T1000 (cell line): Measurements from ENCODE around the gene CCM2.

Experiments
- DNase-seq: peaks from one replicate; lab custom pipeline; 2025; ENCODE audit warnings: mixed read lengths; lab: John Stamatoyannopoulos, UW

CCM2 gene

DNA sequence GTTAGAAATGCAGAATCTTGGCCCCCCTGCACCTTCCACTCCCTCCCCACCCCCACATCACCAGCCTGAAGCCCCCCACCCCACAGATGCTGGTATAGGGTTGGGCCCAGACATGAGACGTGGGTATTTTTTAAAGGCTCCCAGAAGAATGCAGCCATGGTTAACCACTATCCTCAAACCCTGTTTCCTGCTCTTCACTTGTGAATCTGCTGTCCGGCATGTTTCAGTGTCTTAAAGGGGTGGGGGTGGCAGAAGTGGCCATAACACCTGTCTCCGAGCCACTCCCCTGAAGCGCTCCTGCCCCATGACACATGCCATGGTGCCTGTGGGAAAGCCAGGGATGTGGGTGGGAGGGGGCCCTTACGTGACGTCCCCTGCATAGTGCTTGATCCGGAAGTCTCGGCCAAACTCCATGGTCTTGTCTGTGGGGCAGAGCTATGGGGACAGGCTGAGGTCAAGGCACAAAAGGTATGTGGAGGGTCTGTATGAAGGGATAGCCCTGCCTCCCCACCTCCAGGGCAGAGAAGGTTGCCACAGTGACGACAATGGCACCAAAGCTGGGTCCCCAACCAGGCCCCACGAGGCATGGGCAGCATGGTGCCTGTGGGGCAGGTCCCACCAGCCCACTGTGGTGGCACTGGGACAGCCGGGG is 30.8 kb upstream of the CCM2 start:
- DNase-seq, result no peak

DNA sequence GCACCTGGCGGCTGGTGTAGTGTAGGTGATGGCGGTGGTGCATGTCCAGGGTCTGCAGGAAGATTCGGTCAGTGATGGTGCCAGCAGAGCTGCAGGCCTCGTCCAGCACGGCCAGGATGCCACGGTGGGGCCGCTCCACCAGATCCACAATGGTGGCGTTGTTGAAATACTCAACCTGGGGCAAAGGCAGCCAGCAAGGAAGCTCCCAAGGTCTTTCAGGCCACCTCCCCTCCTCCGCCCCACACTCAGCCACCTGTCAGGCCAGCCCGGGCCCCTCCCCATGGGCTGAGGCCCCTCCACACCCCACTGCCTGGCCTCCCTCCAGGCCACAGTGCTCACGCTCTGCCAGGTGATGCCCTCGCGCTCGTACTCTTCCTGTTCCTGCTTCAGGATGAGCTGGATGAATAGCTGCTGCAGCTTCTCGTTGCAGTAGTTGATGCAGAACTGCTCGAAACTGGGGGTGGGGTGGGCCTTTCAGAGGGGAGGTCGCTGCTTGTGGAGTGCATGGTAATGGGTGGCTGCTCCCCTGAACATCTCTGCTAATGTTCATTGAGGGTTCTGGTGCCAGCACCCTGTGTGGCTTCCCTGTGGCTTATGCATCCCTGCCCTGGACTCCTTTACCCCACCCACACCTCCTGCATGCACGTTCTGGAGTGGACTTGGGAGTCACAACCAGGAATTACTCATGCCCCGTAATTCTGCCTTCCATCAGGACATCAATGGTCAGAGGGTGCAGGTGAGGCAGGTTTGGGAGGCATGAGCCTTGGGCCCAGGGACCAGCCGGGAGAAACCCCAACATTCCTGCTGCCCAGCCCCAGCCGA is 30.1 kb upstream of the CCM2 start:
- DNase-seq, result no peak

DNA sequence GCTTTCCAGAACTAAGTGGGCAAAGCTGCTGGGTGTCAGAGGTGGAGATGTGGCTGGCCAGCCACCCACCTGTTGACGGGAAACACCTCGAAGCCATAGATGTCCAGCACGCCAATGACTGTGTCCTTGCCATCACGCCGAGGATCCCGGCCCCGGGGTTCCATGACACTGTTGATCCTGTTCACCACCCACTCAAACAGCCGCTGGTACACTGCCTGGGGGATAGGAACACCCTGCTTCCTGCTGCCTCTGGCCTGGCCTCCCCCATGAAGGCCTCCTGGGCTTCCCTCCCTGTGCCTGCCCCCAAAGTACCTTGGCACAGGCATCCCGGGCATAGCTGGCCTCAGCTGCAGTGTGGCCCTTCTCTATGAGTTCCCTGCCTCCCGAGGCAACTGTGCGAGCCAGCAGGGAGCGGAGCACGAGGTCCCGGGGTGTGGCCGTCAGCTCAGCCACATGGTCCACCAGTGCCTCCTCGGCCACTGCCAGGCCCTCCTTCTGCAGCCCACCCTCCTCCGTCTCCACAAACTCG is 29.4 kb upstream of the CCM2 start:
- DNase-seq, result no peak

DNA sequence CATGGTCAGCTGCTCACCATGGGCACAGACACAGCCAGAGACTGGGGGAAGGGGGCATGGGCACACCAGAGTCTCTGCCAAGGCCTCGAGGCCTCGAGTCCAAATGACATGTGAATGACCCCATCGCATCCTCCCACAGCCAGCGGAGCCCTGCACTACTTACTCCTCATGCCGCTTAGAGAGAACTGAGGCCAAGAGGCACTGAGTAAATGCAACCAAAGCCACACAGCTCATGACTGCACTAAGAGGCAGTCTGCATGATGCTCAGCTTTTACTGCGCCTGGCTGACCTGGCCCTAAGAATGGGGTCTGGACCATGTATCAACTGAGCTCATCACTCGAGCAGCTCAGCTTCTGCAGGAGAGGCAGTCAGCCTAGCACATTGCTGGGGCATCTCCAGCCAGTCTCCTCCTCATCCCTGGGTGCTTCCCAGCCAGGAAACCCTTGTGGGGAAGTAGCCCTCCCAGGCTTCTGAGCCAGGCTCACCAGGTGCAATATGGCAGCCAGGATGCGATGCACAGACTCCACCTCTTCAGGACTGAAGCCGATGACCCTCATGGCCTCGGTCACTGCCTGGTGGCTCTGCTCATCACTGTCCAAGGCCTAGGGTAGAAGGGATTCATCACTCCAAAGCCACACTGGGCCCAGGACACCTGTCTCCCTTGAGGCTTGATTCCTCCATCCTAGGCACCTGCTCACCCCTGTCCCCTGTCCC is 28.7 kb upstream of the CCM2 start:
- DNase-seq, result no peak

DNA sequence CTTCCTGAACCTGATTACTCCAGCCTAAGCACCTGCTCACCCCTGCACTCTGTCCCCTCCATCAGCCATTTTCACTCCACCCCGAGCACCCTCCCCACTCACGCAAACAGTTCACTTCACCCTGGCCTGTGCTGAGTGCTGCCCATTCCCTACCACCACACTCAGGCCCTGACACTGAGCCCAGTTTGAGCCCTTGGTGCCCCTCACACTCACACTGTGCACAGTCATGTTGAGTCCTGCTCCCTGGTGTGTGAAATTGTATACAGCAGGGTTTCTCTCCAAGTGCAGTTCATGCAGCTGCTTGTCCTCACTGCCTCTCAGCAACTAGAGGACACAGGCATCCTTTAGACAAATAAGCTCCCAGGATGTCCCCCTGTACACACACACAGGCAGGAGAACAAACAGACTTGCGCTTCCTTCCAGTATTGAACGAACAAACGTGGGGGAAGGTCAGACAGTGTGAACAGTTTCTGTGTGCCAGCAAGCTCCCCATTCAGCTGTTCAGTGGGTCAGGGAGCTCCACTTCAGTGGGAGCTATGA is 28.0 kb upstream of the CCM2 start:
- no peak for DNase-seq

DNA sequence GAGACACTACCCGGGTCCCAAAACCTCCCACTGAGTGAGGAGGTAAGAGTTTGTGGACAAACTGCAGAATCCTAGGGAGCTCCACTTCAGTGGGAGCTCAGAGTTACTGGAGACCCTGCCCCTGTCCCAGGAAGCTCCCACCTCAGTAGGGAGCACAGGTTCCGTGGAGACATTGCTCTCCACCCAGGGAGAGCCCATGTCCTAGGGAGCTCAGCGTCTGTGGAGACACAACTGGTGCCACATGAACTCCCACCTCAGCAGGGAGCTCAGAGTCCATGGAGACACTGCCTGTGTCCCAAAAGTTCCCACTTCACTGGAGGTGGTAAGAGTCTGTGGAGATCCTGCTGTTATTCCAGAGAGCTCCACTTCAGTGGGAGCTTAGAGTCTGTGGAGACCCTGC is 27.4 kb upstream of the CCM2 start:
- no peak for DNase-seq

DNA sequence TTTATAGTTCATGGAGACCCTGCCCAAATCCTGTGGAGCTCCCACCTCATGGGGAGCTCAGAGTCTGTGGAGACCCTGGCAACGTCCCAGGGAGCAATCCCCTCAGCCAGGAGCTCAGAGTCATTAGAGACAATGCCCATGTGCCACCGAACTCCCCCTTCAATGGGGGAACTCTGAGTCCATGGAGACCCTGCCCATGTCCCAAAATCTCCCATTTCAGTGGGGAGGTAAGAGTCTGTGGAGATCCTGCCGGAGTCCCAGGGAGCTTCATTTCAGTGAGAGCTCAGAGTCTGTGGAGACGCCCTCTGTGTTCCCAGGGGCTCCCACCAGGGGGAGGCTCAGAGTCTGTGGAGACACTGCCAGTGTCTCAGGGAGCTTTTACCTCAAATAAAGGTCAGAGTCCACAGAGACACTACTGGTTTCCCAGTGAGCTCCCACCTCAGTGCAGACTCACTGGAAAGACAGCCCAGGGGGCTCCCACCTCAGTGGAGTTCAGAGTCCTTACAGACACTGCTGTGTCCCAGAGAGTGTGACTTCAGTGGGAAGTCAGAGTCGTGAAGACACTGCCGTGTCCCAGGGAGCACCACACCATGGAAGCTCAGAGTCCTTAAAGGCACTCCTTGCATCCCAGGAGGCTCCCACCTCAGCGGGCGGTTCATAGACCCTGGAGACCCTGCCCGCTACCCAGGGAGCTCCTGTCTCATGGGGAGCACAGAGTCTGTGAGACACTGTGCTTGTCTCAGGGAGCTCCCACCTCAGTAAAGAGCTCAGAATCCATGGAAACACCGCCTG is 26.2 kb upstream of the CCM2 start:
- DNase-seq, result no peak

DNA sequence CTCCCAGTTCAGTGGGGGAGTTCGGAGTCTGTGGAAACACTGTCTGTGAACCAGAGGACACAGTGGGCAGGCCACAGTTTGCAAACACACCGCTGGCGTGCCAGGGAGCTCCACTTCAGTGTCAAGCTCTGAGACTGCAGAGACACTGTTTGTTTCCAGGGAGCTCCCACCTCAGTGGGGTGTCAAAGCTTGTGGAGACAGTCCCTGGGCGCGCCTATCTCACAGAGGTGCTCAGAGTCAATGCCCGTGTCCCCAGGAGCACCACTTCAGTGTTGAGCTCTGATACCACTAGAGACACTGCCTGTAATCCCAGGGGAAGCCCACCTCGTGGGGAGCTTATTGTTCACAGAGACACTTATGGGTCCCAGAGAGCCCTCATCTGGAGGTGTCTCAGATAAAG is 25.5 kb upstream of the CCM2 start:
- no peak for DNase-seq

DNA sequence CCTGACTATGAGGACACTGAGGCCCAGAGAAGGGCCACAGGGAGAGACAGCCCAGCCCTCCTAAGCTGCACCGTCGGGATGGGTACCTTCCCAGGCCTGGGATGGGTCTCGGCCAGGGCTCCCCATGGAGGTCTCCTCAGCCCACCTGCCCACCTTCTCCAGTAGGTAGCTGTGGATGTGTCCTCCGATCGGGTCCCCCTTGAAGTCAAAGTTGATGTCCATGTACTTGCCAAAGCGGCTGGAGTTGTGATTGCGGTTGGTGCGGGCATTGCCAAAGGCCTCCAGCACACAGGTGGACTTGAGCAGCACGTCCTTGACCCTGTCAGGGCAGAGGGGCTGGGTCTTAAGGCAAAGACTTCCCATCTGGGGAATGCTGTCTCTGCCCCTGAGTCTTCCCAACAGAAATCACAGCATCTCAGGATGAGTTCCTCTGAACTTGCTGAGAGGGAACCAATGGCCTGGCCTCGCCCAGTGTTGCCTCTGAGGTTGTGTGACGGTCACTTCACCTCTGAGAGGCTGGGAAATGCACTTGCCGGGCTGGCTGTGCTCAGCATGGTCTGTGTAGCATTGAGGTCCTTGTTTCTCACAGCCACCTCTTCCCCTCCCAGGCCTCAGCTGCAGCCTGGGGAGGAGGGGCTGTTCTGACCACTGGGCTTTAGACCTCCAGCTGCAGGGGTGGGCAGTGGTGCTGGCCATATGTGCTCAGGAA is 24.5 kb upstream of the CCM2 start:
- DNase-seq, result no peak

DNA sequence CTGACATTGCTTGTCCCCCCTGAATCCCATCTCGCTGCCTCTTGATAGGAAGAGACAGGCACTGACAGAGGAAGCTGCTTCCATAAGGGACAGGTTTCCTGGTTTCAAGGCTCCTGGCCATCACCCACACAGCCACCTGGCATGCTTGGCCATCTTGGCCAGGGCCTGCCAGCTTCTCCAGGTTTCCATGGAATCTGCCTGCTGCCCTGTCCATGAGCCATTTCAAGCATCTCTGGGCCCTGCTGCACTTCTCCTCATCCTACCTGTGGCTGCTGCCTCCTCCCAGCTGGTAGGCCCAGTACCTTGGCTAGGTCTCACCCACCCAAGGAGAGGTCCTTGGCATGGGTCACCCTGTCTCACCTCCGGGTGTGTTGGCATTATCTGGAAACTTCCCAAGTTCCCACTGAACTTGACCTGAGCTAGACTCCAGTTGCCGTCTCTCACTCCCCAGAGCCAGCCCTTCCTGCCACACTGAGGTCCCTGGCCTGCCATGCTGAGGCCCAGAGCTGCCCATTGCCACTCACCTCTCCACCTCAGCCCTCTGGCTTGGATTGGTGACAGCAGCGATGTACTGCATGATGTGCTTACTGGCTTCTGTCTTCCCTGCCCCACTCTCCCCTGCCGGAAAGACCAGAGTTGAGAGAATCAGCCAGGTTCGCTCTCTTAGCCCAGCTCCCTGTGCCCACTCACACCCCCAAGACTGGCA is 23.8 kb upstream of the CCM2 start:
- DNase-seq, result no peak

DNA sequence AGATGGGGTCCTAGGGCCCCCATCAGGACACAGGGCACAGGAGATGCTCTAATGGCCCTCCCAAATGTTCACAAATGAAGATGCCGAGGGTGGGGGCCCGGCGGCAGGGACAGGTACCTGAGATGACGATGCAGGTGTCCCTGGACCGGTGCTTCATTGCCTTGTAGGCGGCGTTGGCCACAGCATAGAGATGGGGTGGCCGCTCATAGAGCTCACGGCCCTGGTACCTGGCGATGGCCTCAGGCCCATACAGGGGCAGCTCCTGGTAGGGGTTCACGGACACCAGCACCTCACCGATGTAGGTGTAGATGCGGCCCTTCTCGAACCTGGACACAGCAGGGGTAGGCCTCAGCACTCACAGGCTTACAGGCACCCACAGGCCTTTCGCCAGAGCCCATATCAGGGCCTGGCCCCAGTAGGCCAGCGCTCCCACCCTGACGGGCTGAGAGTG is 23.2 kb upstream of the CCM2 start:
- DNase-seq, result no peak

DNA sequence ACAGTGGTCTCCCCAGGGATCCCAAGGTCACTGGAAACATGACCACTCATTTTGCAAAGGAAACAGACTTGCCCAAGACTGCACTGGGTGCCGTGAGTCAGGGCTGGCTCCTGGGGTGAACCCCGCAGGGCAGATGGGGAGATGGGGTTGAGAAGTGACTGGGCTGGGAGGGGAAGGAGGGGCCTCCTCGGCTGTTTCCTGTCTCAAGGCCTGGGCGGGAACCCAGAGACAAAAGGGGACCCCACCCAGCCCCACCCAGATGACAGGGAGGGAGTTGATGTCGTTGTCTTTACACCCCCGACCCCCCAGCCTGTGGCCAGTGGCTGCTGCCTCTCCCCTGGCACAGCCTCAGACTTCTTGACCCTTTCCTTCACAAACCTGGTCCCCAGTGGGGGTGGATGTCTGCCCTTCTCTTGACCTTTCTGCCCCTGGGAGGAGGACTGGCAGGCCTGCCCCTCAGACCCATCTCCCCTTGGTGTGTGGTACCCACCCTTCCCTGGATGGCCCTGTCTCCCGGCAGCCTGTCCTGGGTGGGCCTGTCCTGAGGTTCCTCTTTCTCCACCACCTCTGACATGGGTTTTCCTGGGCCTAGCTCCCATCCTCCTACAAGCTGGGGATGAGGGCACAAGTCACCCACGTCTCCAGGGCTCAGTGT is 22.6 kb upstream of the CCM2 start:
- DNase-seq, result no peak

DNA sequence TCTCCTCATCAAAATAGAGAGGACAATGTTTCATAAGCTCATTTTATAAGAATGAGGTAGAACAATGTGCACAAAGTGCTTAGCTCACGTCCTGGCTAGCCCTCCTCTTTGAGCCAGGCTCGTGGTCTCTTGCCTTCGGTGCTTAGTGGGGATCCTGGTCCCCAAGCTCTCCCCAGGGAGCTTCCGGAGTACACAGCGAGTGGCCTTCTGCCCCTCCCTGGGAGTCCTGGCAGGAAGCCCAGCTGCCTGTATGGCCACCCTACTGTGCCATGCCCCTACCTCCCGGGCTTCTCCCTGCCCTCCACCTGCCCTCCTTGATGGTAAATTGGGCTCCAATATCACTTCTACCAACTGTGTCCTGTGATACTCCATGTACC is 22.1 kb upstream of the CCM2 start:
- no peak for DNase-seq

DNA sequence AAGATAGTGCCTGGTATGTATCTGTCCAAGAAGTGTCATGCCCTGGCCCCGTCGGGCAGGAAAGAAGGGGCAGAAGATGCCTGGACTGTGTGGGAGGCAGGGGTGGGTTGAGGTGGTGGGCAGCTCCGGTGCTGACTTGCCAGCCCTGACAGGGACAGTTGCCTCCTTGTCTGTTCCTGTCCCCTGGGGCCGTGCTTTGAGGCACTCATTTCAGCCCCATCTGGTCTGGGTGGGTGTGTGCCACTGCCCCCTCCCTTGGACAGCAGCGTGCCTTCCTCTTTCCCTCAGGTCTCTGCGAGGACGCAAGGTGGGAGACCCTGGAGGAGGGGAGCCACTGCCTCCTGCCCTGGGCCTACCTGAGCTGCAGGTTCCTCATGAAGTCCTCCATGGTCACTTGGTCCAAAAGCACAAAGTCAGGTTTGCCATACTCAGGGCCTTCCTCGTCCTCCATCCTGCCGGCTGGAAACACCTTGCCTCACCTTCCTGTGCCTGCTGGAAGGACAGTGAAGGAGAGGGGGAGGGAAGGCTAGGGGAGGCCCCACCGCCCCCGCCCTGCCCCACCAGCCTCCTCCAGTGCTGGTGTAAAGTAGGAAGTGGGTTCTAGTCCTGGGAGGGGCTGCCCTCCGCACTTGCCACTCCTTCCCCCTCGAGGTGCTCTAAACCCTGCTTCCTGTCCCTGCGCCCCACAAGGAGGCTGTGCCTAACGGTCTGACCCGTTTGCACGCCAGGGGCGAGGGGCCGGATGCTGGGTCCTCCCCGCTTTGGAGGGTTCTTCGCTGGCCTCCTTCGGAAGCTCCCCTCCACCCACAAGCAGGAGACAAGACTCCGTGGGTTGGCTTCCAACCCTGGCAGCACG is 21.3 kb upstream of the CCM2 start, which contains the start of gene MYO1G:
Gene MYO1G (minus strand): TSS at position 505 of the 856 bp plus-strand sequence. CDS start 54 bp downstream, at position 451.
- no peak for DNase-seq

DNA sequence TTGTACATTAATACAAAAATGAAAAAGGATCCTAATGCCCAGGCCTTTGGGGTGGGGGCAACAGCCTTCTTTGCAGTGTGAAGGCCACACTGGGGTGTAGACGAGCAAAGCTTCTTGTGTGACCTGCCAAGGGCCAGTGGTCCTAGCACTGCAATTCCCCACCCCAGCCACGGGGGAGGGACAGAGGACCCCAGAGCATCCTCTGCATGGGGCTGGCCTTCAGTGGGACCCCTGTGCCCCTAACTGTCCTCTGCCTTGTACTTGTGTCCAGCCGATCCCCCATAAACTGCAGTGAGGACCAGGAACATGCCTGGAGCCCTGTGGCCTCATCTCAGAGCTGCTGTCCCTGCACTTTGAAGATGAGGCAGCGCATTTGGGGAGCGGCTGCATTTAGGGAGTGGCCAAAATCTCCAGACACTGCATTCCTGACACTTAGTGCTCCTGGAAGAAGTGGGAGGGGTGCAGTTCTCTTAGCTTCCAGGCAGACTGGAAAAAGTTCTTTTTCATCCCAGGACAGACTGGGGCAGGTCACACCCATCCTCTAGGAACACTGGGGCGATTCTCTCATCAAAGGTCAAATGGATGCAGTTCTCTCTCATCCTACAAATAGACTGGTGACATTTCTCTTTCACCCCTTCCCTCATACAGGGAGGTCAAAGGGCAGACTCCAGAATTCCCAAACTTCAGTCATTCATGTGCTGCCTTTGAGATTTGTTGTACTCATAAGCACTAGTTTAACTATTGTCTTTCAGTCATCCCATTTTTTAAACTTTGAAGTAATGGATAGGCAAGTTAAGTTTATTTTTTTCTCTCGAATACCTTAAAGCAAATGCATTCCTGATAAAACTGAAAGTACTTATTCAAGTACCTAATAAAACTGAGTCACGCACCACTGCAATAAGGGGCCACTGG is 20.3 kb upstream of the CCM2 start:
- DNase-seq, result no peak

DNA sequence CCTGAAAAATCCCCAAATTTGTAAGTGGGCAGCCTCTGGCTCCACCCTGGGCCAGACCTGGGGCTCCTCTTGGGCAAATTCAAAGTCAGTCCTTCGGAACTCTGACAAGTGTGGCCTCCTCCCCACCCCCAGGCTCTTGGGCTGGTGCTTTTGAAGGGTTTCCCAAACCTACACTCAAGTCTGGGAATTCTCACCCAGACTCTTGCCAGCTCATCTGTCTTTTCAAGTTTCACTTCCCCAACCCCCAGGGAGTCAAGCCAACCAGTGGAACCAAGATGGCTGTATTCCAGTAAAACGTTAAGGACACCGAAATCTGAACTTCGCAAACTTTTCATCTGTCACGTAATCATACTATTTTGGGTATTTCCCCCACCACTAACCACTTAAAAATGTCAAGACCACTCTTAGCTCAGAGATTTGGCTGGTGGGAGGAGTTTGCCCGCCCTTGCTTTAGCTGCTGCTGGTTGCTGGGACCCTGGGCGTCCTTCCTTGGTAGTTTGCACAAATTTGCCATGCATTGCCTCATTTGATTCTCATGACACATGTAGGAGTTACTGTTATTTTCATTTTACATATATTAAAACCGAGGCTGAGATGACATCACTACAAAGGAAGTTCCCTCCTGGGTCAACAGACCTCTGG is 19.5 kb upstream of the CCM2 start:
- no peak for DNase-seq

DNA sequence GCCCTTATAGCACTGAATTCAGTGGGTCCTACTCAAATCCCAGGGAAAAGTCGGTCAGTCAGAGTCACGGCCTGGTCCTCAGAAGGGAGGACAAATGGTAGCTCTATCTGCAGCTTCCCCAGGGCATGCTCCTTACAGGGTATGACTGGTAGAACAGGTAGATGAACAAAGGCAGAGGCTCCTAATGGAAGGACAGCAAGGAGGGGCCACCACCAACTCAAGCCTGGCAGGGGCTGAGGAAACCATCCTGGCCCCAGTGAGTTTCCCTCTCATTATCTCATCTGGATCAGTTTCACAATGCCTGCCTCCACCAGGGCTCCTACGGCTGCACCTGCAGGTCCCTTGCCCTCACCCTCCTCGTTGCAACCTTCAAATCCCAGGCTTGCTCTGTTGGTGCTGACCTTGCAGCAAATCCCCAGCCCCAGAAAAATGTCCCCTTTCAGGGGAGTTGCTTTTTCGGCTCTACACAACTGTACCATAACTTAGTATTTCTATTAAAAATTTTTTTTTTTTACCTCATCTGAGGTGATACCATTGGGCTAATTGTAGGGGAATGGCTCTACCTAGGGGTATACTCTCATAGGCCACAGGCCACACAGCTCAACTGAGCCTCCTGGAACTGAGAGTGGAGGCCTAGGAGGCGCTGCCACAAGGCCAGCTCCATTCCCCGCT is 18.8 kb upstream of the CCM2 start:
- no peak for DNase-seq
